GM12878 (cell line): ENCODE measurements around the gene MAGIX.

Experiments used
- CREB1 ChIP-seq: IDR thresholded peaks from 2 replicates; pipeline ENCODE4 v1.6.1; 2012; ENCODE audit warnings: low read depth, mild to moderate bottlenecking, inconsistent platforms
- IRF3 ChIP-seq: fragments of 450-650 bp; IDR thresholded peaks from 2 replicates; pipeline ENCODE4 v1.6.1; 2014; ENCODE audit warnings: mild to moderate bottlenecking

GRCh38 chrX:49197543-49198087 is 35.1 kb downstream of the MAGIX start:
- TF ChIP-seq CREB1 (no peak), IRF3 (no peak)
